PC-9 (cell line): ENCODE data around the gene CDK12. TPM values are rescaled to one million over a fixed set of nuclear protein-coding genes. Genes with fewer than 3 reads are reported as not detected.

ENCODE experiments used
- BruUV-seq: library from RNA; stranded (reverse); fragments of 400-500 nt; replicated peaks from 2 replicates; lab custom pipeline; 2021; lab: Mats Ljungman, UMichigan
- CTCF ChIA-PET: fragments of 300-600 bp; sonication (Branson Sonifier 250); formaldehyde crosslinking; loops from one replicate; lab custom pipeline; 2022; ENCODE audit warnings: antibody characterized with exemption; lab: Charles Lee
- POLR2A ChIA-PET: fragments of 300-600 bp; sonication (Branson Sonifier 250); formaldehyde crosslinking; loops from one replicate; lab custom pipeline; 2022; ENCODE audit warnings: antibody characterized with exemption; ENCODE audit not compliant: unreplicated experiment; lab: Charles Lee
- DNase-seq, 2 experiments: peaks; one replicate each; pipeline versions ENCODE4 v3.0.0 to v3.0.0-alpha.2; 2015 to 2022; ENCODE audit warnings: mixed read lengths in 1 of 2
- H2AFZ ChIP-seq: fragments of 200-600 bp; sonication (generic); 2 replicates; pipeline ENCODE4 v1.8.1; 2017; ENCODE audit warnings: antibody characterized with exemption
- H3F3A ChIP-seq: fragments of 200-600 bp; sonication (generic); 2 replicates; pipeline ENCODE4 v1.8.1; 2017; ENCODE audit warnings: antibody characterized with exemption, mild to moderate bottlenecking, low read depth; ENCODE audit not compliant: insufficient read depth
- H3K27ac ChIP-seq: fragments of 200-600 bp; sonication (generic); 2 replicates; pipeline ENCODE4 v1.6.1; 2016; ENCODE audit warnings: mixed run types
- H3K27me3 ChIP-seq: fragments of 200-600 bp; sonication (generic); 2 replicates; pipeline ENCODE4 v1.6.1; 2016; ENCODE audit warnings: low read depth, mixed run types; ENCODE audit not compliant: insufficient read depth
- H3K36me3 ChIP-seq: fragments of 200-600 bp; sonication (generic); 2 replicates; pipeline ENCODE4 v1.6.1; 2016; ENCODE audit warnings: low read depth, mixed run types
- H3K4me1 ChIP-seq: fragments of 200-600 bp; sonication (generic); replicated peaks from 2 replicates; pipeline ENCODE4 v1.6.1; 2016; ENCODE audit warnings: mixed run types; ENCODE audit not compliant: insufficient read depth
- H3K4me2 ChIP-seq: fragments of 200-600 bp; sonication (generic); 2 replicates; pipeline ENCODE4 v1.6.1; 2017; ENCODE audit warnings: mixed run types
- H3K4me3 ChIP-seq: fragments of 200-600 bp; sonication (generic); 2 replicates; pipeline ENCODE4 v1.6.1; 2016; ENCODE audit warnings: mixed run types
- H3K79me2 ChIP-seq: fragments of 200-600 bp; sonication (generic); 2 replicates; pipeline ENCODE4 v1.6.1; 2017; ENCODE audit warnings: low read depth, mixed run types
- H3K9me2 ChIP-seq: fragments of 200-600 bp; sonication (generic); 2 replicates; pipeline ENCODE4 v1.8.1; 2017; ENCODE audit warnings: mild to moderate bottlenecking; ENCODE audit not compliant: insufficient read depth
- H3K9me3 ChIP-seq: fragments of 200-600 bp; sonication (generic); 2 replicates; pipeline ENCODE4 v1.8.1; 2016; ENCODE audit warnings: low read depth; ENCODE audit not compliant: insufficient read depth
- H4K20me1 ChIP-seq: fragments of 200-600 bp; sonication (generic); 2 replicates; pipeline ENCODE4 v1.8.1; 2017; ENCODE audit not compliant: insufficient read depth
- CTCF ChIP-seq: fragments of 200-600 bp; sonication (generic); conservative IDR thresholded peaks from 2 replicates; pipeline ENCODE4 v1.6.1; 2017; ENCODE audit warnings: mixed run types, antibody characterized with exemption, mild to moderate bottlenecking, moderate library complexity
- EZH2 ChIP-seq: fragments of 200-600 bp; sonication (generic); IDR thresholded peaks from 2 replicates; pipeline ENCODE4 v1.8.0; 2017; ENCODE audit warnings: antibody characterized with exemption, low read depth
- intact Hi-C: fragments of 100-400 bp; cut with micrococcal nuclease; formaldehyde crosslinking; loops from one replicate; pipeline ENCODE4 v1.10.0; 2022; ENCODE audit not compliant: unreplicated experiment
- total RNA-seq: library from RNA; stranded (reverse); gene quantifications from 2 replicates; pipeline ENCODE4 v1.2.3, GENCODE V29; 2021

Gene CDK12
- total RNA-seq, 1 experiment from 2014 or later: 64.3 TPM

GRCh38 chr17:39507511-39507910 is 46.2 kb downstream of the CDK12 start:
- ChIA-PET POLR2A (no interaction called here), CTCF (interaction anchor here (0.7 kb wide), 1 partner anchor 557 kb away, joined by 3 read pairs; no protein-coding TSS in a partner anchor)
- no peaks in the 10 kb centered on the region for H3F3A ChIP-seq
- 0 out of 2 replicates have a peak, but pooled peaks cover 14% of the 10 kb centered on the region for H4K20me1 ChIP-seq
- no peak overlapping the region for H3K4me3 ChIP-seq
- no TSS peak for BruUV-seq
- H3K36me3 ChIP-seq: peaks cover 47% of the 10 kb centered on the region
- no peak overlapping the region for H2AFZ ChIP-seq
- H3K9me3 ChIP-seq: no peaks in the 10 kb centered on the region
- no peaks in the 10 kb centered on the region for H3K9me2 ChIP-seq
- H3K79me2 ChIP-seq: 0 out of 2 replicates have a peak, but pooled peaks cover 4% of the 10 kb centered on the region
- intact Hi-C loops: no loop called here
- H3K4me2 ChIP-seq: no peak overlapping the region
- H3K27me3 ChIP-seq: no peaks in the 10 kb centered on the region
- TF ChIP-seq EZH2 (no peak), CTCF (no peak)
- H3K4me1 ChIP-seq: no peaks in the 10 kb centered on the region
- no peak for DNase-seq
- no peak overlapping the region for H3K27ac ChIP-seq

GRCh38 chr17:39508987-39509386 is 47.7 kb downstream of the CDK12 start:
- H3K79me2 ChIP-seq: 0 out of 2 replicates have a peak, but pooled peaks cover 4% of the 10 kb centered on the region
- peaks cover 6% of the 10 kb centered on the region; the same call in 1 of the 2 replicates for H3F3A ChIP-seq
- H2AFZ ChIP-seq: no peak overlapping the region
- DNase-seq: no peak
- H3K36me3 ChIP-seq: peaks cover 49% of the 10 kb centered on the region
- no TSS peak for BruUV-seq
- no peak overlapping the region for H3K4me3 ChIP-seq
- intact Hi-C loops: no loop called here
- TF ChIP-seq EZH2: no peak
- TF ChIP-seq CTCF: no peak
- ChIA-PET POLR2A (no interaction called here), CTCF (no interaction called here)
- H4K20me1 ChIP-seq: 0 out of 2 replicates have a peak, but pooled peaks cover 24% of the 10 kb centered on the region
- H3K4me1 ChIP-seq: no peaks in the 10 kb centered on the region
- H3K27ac ChIP-seq: no peak overlapping the region
- H3K27me3 ChIP-seq: no peaks in the 10 kb centered on the region
- no peaks in the 10 kb centered on the region for H3K9me3 ChIP-seq
- no peaks in the 10 kb centered on the region for H3K9me2 ChIP-seq
- no peak overlapping the region for H3K4me2 ChIP-seq

GRCh38 chr17:39513309-39513708 is 52.0 kb downstream of the CDK12 start:
- Histone ChIP-seq H3F3A (peaks cover 7% of the 10 kb centered on the region; the same call in 1 of the 2 replicates), H3K4me3 (no peak overlapping the region), H3K27ac (no peak overlapping the region), H4K20me1 (peaks cover 22% of the 10 kb centered on the region; the same call in 1 of the 2 replicates), H2AFZ (no peak overlapping the region), H3K9me3 (no peaks in the 10 kb centered on the region), H3K4me1 (no peaks in the 10 kb centered on the region), H3K27me3 (no peaks in the 10 kb centered on the region), H3K36me3 (peaks cover 71% of the 10 kb centered on the region), H3K4me2 (no peak overlapping the region), H3K9me2 (no peaks in the 10 kb centered on the region), H3K79me2 (peaks cover 4% of the 10 kb centered on the region; the same call in 1 of the 2 replicates)
- intact Hi-C loops: no loop called here
- CTCF ChIA-PET: no interaction called here
- no peak for DNase-seq
- TF ChIP-seq EZH2 (no peak), CTCF (no peak)
- BruUV-seq: no TSS peak
- POLR2A ChIA-PET: no interaction called here
